Activated T-cell treated with anti-CD3 and anti-CD28 coated beads, Interleukin-2, amount 50 U/mL, for 4 hours (primary cell): ENCODE data around the gene CCDC87. TPM values are rescaled to one million over a fixed set of nuclear protein-coding genes. Genes with fewer than 3 reads are reported as not detected.
"Not testable (repeated sequence)": the region's sequence is repeated elsewhere in the genome, so short reads cannot be mapped to it uniquely, and the experiment has no call there.

Experiments
- ATAC-seq, 2 donors: fragments of 200-7000 bp; cut with Tn5 transposase; one replicate each; pipeline ENCODE4 v1.10.0; 2021
- DNase-seq: peaks from one replicate; pipeline ENCODE4 v3.0.0-alpha.2; 2020
- H3K27me3 Mint-ChIP-seq: one replicate; pipeline ENCODE4 v1.8.0; 2021; ENCODE audit warnings: low read depth, mixed read lengths
- H3K36me3 Mint-ChIP-seq: one replicate; pipeline ENCODE4 v1.8.0; 2022; ENCODE audit warnings: mixed read lengths; ENCODE audit not compliant: insufficient read depth
- H3K4me1 Mint-ChIP-seq: one replicate; pipeline ENCODE4 v1.8.0; 2021; ENCODE audit warnings: low read depth, mixed read lengths
- H3K4me3 Mint-ChIP-seq: one replicate; pipeline ENCODE4 v1.8.0; 2021; ENCODE audit warnings: mild to moderate bottlenecking, moderate library complexity, mixed read lengths
- H3K9me3 Mint-ChIP-seq: one replicate; pipeline ENCODE4 v1.8.0; 2021; ENCODE audit warnings: mixed read lengths
- total RNA-seq, 3 donors: library from RNA; stranded (reverse); gene quantifications; one replicate each; pipeline ENCODE4 v1.2.1, GENCODE V29; 2021

The CCDC87 gene
- total RNA-seq, 3 donors from 2014 or later, result 0.08 to 0.16 (median 0.13) TPM

DNA sequence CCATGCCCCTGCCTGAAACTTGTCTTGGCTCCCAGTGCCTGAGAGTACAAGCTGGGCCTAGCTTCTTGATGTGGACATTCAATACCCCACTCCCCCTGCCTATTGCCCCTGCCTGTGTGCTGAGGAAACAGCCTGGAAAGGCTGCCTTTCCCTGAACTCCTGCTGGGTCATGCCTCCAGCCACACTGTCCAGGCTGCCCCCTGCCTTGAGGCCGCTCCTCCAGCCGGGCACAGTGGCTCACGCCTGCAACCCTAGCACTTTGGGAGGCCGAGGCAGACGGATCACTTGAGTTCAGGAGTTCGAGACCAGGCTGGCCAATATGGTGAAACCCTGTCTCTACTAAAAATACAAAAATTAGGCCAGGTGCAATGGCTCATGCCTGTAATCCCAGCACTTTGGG, 10.2 kb upstream of the CCDC87 start:
- Mint-ChIP-seq H3K4me3 (no peak overlapping the region), H3K9me3 (no peaks in the 10 kb centered on the region), H3K4me1 (no peaks in the 10 kb centered on the region), H3K27me3 (no peaks in the 10 kb centered on the region), H3K36me3 (peaks cover 24% of the 10 kb centered on the region)
- ATAC-seq, result no peak
- DNase-seq, result no peak

DNA sequence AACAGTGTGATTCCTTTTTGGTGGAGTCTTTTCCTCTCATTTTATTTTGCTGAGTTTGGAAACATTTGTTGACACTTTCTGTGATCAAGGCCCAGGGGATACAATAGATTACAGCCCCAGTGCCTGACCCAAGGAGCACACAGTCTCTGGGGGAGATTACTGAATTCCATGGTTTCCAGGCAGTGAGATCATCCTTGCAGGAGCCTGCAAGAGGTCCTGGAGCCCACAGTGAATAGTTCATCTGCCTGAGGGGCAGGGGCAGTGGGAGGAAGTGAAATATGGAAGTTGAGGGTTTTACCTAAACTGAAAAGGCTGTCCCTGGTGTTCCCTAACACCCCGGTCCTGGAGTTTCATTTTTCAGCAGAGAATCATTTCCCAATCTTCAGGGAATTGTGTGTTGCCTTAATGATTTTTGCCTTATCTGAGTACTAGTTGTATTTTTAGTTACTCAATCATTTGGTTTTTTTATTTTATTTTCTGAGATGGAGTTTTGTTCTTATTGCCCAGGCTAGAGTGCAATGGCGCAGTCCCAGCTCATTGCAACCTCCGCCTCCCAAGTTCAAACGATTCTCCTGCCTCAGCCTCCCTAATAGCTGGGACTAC, 7.9 kb upstream of the CCDC87 start:
- H3K4me1 Mint-ChIP-seq, result peaks cover under 1% of the 10 kb centered on the region
- no peak overlapping the region for H3K4me3 Mint-ChIP-seq
- no peaks in the 10 kb centered on the region for H3K9me3 Mint-ChIP-seq
- DNase-seq (no peak), ATAC-seq (no peak)
- H3K36me3 Mint-ChIP-seq, result peaks cover 24% of the 10 kb centered on the region
- no peaks in the 10 kb centered on the region for H3K27me3 Mint-ChIP-seq

GRCh38 chr11:66600219-66600618, 7.4 kb upstream of the CCDC87 start:
- Mint-ChIP-seq H3K9me3 (no peaks in the 10 kb centered on the region), H3K27me3 (no peaks in the 10 kb centered on the region), H3K36me3 (peaks cover 20% of the 10 kb centered on the region), H3K4me3 (no peak overlapping the region), H3K4me1 (peaks cover 6% of the 10 kb centered on the region)
- ATAC-seq, result no peak
- DNase-seq, result no peak

GRCh38 chr11:66598993-66599392, 6.1 kb upstream of the CCDC87 start:
- no peaks in the 10 kb centered on the region for H3K9me3 Mint-ChIP-seq
- no peak overlapping the region for H3K4me3 Mint-ChIP-seq
- ATAC-seq, result no peak
- peaks cover 15% of the 10 kb centered on the region for H3K36me3 Mint-ChIP-seq
- DNase-seq, result no peak
- peaks cover 15% of the 10 kb centered on the region for H3K4me1 Mint-ChIP-seq
- no peaks in the 10 kb centered on the region for H3K27me3 Mint-ChIP-seq

DNA sequence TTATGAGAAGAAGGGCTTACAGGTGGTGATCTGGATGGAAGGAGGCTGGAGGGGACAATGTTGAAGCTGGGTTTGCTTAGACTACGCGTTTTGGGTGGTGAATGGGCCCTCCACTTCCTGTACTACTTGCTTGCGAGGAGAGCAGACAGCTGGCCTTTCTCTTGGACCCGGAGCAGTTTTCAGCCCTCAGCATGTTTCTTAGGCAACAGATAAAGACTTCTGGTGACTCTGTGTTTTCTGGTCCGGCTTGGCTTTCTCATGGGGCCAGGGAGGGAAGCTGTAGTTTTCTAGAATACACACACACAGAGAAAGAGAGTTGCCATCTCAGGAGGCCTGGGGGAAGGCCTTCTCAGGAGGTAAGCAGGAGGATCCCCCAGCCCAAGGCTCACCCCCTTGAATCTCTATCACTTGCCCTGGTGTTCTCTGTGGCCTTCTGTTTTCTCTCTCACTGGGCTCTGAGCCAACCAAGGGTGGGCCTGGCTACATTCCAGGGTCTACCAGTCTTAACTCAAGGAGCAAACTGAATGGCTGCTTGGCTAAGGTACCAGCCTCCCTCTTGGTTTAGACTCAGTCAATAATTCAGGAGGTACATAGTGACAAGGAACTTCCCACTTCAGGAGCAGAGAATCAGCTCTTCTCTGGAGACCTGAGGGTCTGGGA, 2.5 kb upstream of the CCDC87 start:
- Mint-ChIP-seq H3K36me3 (peaks cover 6% of the 10 kb centered on the region), H3K27me3 (no peaks in the 10 kb centered on the region), H3K4me3 (peak overlapping the region; percentile 71), H3K4me1 (peaks cover 27% of the 10 kb centered on the region), H3K9me3 (no peaks in the 10 kb centered on the region)
- ATAC-seq (no peak), DNase-seq (no peak)

DNA sequence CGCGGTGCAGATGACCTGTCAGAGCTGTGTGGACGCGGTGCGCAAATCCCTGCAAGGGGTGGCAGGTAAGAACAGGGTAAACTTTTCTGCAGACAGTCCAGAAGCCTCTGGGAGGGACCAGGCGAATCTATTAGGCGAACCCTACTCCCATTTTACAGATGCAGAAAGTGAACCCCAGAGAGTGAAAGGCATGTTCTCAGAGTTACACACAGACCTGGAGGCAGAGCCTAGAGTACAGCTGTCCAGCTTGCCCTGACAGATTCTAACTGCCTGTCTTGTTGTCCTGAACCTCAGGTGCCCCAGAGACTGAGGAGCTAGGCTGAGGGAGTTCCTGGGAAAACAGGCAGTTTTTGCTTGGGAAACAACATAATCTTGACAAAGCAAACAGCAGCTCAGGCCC, 787 bp upstream of the CCDC87 start:
- no peak for ATAC-seq

DNA sequence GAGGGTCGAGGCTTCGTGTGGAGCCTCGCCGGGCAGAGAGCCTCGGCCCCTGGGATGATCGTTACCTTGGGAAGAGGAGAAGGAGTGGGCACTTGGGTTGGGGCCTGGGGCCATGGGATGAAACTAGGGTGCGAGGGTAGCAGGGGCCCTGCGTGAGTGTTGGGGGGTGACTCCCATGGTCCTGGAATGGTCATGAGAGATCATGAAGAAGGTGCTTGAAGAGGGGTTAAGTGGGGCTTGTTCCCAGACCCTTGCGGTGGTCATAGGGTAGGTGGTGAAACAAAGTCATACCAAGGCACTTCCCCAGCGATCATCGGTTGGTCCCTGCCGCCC, 406 bp upstream of the CCDC87 start:
- Mint-ChIP-seq H3K9me3 (no peaks in the 10 kb centered on the region), H3K4me1 (peaks cover 27% of the 10 kb centered on the region), H3K4me3 (peak overlapping the region; percentile 99), H3K36me3 (no peaks in the 10 kb centered on the region), H3K27me3 (no peaks in the 10 kb centered on the region)
- peak in 1 of 2 donors; percentile 9 for ATAC-seq
- DNase-seq, result no peak

More for the DNA sequence above, 787 bp upstream of the CCDC87 start:
- no peak for DNase-seq
- Mint-ChIP-seq H3K4me1 (peaks cover 27% of the 10 kb centered on the region), H3K27me3 (no peaks in the 10 kb centered on the region), H3K36me3 (peaks cover 2% of the 10 kb centered on the region), H3K9me3 (no peaks in the 10 kb centered on the region), H3K4me3 (peak overlapping the region; percentile 99)

GRCh38 chr11:66591175-66591574, 1.7 kb downstream of the CCDC87 start:
- DNase-seq (no peak), ATAC-seq (no peak)
- Mint-ChIP-seq H3K4me1 (peaks cover 27% of the 10 kb centered on the region), H3K27me3 (no peaks in the 10 kb centered on the region), H3K4me3 (no peak overlapping the region), H3K9me3 (no peaks in the 10 kb centered on the region), H3K36me3 (no peaks in the 10 kb centered on the region)

GRCh38 chr11:66589996-66590675, 2.7 kb downstream of the CCDC87 start:
- no peak for ATAC-seq
- H3K4me3 Mint-ChIP-seq, result no peak overlapping the region

GRCh38 chr11:66589315-66589714, 3.5 kb downstream of the CCDC87 start:
- H3K36me3 Mint-ChIP-seq, ATAC-seq, DNase-seq, H3K4me3 Mint-ChIP-seq, H3K9me3 Mint-ChIP-seq, H3K27me3 Mint-ChIP-seq: not testable (repeated sequence)
- H3K4me1 Mint-ChIP-seq, result peaks cover 12% of the 10 kb centered on the region

More at GRCh38 chr11:66589996-66590675, 2.7 kb downstream of the CCDC87 start:
- Mint-ChIP-seq H3K27me3 (no peaks in the 10 kb centered on the region), H3K36me3 (no peaks in the 10 kb centered on the region), H3K4me1 (peaks cover 20% of the 10 kb centered on the region), H3K9me3 (no peaks in the 10 kb centered on the region)
- no peak for DNase-seq

- H3K4me1 Mint-ChIP-seq, result no peaks in the 10 kb centered on the region
Measured at GRCh38 chr11:66586136-66586535, 6.7 kb downstream of the CCDC87 start.

GRCh38 chr11:66585447-66585846, 7.4 kb downstream of the CCDC87 start:
- not testable (repeated sequence) for H3K4me3 Mint-ChIP-seq, H3K36me3 Mint-ChIP-seq

More at GRCh38 chr11:66586136-66586535, 6.7 kb downstream of the CCDC87 start:
- Mint-ChIP-seq H3K9me3 (peaks cover 11% of the 10 kb centered on the region), H3K27me3 (no peaks in the 10 kb centered on the region), H3K4me3 (no peak overlapping the region), H3K36me3 (no peaks in the 10 kb centered on the region)
- DNase-seq (no peak), ATAC-seq (no peak)

DNA sequence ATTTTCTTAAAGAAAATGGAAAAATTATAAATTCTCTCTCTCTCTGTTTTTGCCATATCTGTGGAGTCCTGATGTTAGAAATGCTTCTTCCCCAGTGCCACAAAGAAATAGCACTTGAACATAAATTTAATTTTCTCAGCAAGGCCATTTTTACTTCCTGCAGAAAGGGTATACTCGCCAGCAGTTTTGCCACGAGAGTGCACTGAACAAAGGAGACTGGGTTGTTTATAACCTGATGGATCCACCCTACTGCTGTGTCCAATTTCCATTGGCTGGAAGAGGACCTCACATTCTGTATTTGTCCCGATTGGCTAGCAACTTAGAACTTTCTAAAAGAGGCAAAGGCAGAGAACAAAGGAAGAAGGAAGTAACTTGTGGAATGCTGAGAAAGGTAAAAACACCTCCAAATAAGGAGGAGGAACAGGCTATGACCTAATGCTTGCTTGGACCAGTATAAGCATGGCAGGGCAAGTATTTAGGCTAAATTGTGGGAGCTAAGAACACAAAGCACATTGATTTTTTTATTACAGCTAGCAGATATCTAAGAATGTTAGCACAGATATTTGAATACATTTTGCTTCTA, 10.2 kb downstream of the CCDC87 start:
- H3K4me3 Mint-ChIP-seq, ATAC-seq, H3K36me3 Mint-ChIP-seq, DNase-seq, H3K27me3 Mint-ChIP-seq: not testable (repeated sequence)
- Mint-ChIP-seq H3K9me3 (peaks cover 11% of the 10 kb centered on the region), H3K4me1 (peaks cover 13% of the 10 kb centered on the region)

More at GRCh38 chr11:66585447-66585846, 7.4 kb downstream of the CCDC87 start:
- ATAC-seq, H3K27me3 Mint-ChIP-seq, DNase-seq, H3K4me1 Mint-ChIP-seq: not testable (repeated sequence)
- peaks cover 11% of the 10 kb centered on the region for H3K9me3 Mint-ChIP-seq

DNA sequence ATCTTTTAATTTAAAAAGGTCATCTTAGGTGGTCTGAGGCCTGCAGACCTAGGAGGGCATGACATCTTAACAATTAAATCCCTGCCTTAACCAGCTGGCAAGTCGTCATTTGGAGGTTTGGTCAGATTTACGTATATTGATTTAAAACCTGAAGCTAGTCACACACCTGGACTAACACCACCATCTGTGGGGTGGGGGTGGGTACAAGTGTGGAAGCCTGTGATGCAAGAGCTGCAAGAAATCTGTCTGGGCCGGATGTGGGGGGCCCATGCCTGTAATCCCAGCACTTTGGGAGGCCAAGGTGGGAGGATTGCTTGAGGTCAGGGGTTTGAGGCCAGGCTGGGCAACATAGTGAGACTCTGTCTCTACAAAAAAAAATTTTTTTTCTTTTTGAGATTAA, 11.6 kb downstream of the CCDC87 start:
- H3K36me3 Mint-ChIP-seq, result no peaks in the 10 kb centered on the region
- H3K9me3 Mint-ChIP-seq, result peaks cover 11% of the 10 kb centered on the region
- ATAC-seq (no peak), DNase-seq (no peak)
- H3K4me1 Mint-ChIP-seq, result peaks cover 13% of the 10 kb centered on the region
- H3K4me3 Mint-ChIP-seq, result no peak overlapping the region
- peaks cover under 1% of the 10 kb centered on the region for H3K27me3 Mint-ChIP-seq
